Measurements from ENCODE around the gene KCNJ4. TPM values are rescaled to one million over a fixed set of nuclear protein-coding genes. Genes with fewer than 3 reads are reported as not detected.
"Not testable (repeated sequence)": the region's sequence is repeated elsewhere in the genome, so short reads cannot be mapped to it uniquely, and the experiment has no call there.

KCNJ4 gene
- total RNA-seq, 3 donors from 2014 or later (not counting 1 experiment from before 2014, with no cell fraction given): not detected

DNA sequence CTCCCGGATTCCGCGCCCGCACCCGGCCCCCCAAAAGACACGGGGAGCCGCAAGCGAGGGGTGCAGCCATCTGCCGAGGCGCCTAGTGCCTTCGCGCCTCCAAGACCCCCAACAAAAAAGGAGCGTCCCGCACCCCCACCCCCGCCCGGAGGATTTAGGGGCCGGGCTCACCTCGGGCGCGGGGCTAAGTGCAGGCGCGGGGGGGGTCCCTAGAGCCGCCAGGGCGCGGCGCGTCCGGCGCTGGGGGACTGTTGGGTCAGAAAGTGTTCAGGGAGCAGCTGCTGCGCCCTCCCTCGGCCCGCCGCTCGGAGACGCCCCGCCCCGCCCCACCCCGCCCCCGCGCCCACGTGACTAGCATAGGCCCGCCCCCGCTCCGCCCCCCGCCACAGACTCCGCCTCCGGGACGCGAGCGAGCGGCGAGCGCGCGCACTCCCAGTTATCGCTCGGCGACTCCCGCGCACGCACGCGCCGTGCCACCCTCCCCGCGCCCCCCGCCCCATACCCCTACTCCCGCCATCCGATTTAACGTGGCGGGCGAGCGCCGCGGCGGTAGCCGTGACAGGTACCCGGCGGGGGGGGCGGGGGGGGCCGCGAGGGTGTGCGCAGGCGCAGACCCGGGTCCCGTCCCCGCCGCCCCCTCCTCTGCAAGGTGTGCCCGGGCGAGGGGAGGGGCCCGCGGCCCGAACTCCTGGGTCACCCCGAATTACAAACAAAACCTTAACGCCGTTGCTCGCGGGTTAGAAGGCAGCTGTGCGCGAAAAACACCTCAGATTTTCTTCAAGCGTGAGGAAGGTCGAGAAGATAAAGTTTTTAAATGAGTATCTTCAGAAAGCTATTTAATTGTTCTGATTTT is 56.2 kb downstream of the KCNJ4 start:
- Histone ChIP-seq H3K27me3 (ENCODE audit: control insufficient read depth, insufficient read depth, low read length) (no peaks in the 10 kb centered on the region), H3K4me1 (ENCODE audit: control insufficient read depth, insufficient read depth, low read length) (peaks cover 13% of the 10 kb centered on the region), H3K9me3 (ENCODE audit: control insufficient read depth, insufficient read depth, low read length) (no peaks in the 10 kb centered on the region), H3K27ac (ENCODE audit: low read length) (peak overlapping the region; percentile 80), H3K36me3 (ENCODE audit: control insufficient read depth, insufficient read depth, low read length) (no peaks in the 10 kb centered on the region), H3K4me3 (ENCODE audit: low read length) (peak overlapping the region; percentile 51)
- H3K4me3 Mint-ChIP-seq: peak overlapping the region; percentile 91
- peaks cover 0 to 16% of the 10 kb centered on the region in 2 donors for H3K27me3 Mint-ChIP-seq (ENCODE audit: low read depth in 2 of 2)
- intact Hi-C loops (cut with micrococcal nuclease): no loop called here
- TF ChIP-seq, protein P1, sequence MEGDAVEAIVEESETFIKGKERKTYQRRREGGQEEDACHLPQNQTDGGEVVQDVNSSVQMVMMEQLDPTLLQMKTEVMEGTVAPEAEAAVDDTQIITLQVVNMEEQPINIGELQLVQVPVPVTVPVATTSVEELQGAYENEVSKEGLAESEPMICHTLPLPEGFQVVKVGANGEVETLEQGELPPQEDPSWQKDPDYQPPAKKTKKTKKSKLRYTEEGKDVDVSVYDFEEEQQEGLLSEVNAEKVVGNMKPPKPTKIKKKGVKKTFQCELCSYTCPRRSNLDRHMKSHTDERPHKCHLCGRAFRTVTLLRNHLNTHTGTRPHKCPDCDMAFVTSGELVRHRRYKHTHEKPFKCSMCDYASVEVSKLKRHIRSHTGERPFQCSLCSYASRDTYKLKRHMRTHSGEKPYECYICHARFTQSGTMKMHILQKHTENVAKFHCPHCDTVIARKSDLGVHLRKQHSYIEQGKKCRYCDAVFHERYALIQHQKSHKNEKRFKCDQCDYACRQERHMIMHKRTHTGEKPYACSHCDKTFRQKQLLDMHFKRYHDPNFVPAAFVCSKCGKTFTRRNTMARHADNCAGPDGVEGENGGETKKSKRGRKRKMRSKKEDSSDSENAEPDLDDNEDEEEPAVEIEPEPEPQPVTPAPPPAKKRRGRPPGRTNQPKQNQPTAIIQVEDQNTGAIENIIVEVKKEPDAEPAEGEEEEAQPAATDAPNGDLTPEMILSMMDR (IDR thresholded peaks at IDR 0.05): no peak
- peaks cover 20 to 30% of the 10 kb centered on the region in 2 donors for H3K4me1 Mint-ChIP-seq
- under 1% methylated on average over 98 of the region's 102 CpGs for WGBS (ENCODE audit: insufficient coverage)
- H3K36me3 Mint-ChIP-seq: no peaks in the 10 kb centered on the region
- DNase-seq: peak; percentile 77 to 87
- no peaks in the 10 kb centered on the region for H3K9me3 Mint-ChIP-seq
- ATAC-seq: peak; percentile 71 to 90 (median 85)
- H3K27ac Mint-ChIP-seq: peak overlapping the region; percentile 72 to 80

DNA sequence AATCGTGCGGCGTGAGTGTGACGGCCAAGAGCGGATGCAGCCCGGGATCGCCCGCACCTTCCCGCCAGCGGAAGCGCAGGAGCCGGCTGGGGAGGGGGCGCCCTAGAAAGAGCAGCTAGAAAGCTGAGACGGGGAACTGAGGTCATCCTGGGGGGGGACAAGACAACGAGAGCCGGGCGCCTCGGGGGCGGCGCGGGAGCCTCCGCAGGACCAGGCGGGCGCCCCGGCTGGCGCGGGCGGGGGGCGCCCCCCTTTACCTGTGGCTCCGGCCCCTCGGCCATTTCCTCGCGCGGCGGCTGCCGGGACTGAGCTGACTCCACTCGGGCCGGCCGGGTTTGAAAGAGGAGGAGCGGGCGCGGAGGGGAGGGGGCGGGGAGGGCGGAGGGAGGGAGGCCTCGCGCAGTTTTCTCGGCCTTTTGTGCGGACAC is 56.8 kb downstream of the KCNJ4 start:
- H3K9me3 Mint-ChIP-seq; H3K36me3 ChIP-seq (ENCODE audit: control insufficient read depth, insufficient read depth, low read length); H3K36me3 Mint-ChIP-seq; H3K9me3 ChIP-seq (ENCODE audit: control insufficient read depth, insufficient read depth, low read length); intact Hi-C loops (cut with micrococcal nuclease); H3K27me3 ChIP-seq (ENCODE audit: control insufficient read depth, insufficient read depth, low read length): not testable (repeated sequence)
- Mint-ChIP-seq H3K27me3 (ENCODE audit: low read depth in 2 of 2) (peaks cover 0 to 15% of the 10 kb centered on the region in 2 donors), H3K4me1 (peaks cover 20 to 36% of the 10 kb centered on the region in 2 donors), H3K4me3 (peak overlapping the region; percentile 90), H3K27ac (peak overlapping the region; percentile 68 to 80)
- Histone ChIP-seq H3K27ac (ENCODE audit: low read length) (peak overlapping the region; percentile 80), H3K4me3 (ENCODE audit: low read length) (peak overlapping the region; percentile 51), H3K4me1 (ENCODE audit: control insufficient read depth, insufficient read depth, low read length) (peaks cover 13% of the 10 kb centered on the region)
- under 1% methylated on average over 48 of the region's 48 CpGs for WGBS (ENCODE audit: insufficient coverage)
- ATAC-seq (peak; percentile 46 to 59 (median 48)), DNase-seq (peak; percentile 42 to 55)

DNA sequence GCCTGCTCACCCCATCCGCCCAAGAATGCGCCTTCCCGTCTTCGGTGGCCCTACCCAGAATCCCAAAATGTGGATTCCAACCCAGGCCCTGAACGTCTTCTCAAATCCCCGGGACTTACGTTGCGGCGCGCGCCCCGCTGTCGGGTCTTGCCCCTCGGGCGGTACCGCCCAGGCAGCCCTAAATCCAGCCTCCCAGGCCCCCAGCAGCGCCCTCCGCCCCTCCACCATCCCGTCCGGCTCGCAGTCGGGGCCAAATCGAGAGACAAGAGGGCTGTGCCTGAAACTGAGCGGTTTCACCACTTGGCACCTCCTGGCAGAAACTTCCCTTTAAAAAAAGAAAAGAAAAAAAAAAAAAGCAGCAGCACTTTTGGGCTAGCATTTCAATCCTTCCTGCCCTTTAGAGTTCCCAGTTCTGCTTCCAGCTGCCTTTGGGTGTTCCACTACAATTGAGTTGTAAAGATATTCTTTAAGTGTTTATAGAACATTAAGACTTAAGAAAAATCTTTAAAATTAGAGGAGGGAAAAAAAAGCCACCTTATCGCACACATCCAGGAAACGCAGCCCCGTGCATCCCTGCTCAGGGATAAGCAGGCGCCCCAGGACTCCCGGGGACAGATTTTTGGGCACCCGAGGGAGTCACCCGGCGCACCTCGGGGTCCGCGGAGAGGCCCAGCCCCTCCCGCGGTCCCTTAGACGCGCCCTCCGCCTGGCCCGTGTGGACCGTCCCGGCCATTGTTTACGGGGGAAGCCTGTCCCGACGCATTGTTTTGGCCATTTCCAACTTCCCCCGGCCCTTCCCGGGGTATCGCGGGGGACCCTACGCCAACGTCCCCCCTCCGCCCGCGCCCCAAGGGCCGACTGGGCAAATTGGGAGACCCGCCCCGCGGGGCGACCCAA is 57.6 kb downstream of the KCNJ4 start:
- Mint-ChIP-seq H3K36me3 (no peaks in the 10 kb centered on the region), H3K27me3 (ENCODE audit: low read depth in 2 of 2) (peaks cover 0 to 12% of the 10 kb centered on the region in 2 donors), H3K4me1 (peaks cover 20 to 44% of the 10 kb centered on the region in 2 donors), H3K9me3 (no peaks in the 10 kb centered on the region), H3K4me3 (peak overlapping the region; percentile 90), H3K27ac (peak overlapping the region; percentile 68 to 80)
- DNase-seq: peak in 1 of 2 donors; percentile 50
- intact Hi-C loops (cut with micrococcal nuclease): no loop called here
- H3K36me3 ChIP-seq (ENCODE audit: control insufficient read depth, insufficient read depth, low read length): no peaks in the 10 kb centered on the region
- ATAC-seq: peak; percentile 25 to 40 (median 25)
- no peaks in the 10 kb centered on the region for H3K27me3 ChIP-seq (ENCODE audit: control insufficient read depth, insufficient read depth, low read length)
- peak overlapping the region; percentile 67 for H3K27ac ChIP-seq (ENCODE audit: low read length)
- H3K9me3 ChIP-seq (ENCODE audit: control insufficient read depth, insufficient read depth, low read length): no peaks in the 10 kb centered on the region
- TF ChIP-seq, protein P1 (IDR thresholded peaks at IDR 0.05): no peak
- WGBS (ENCODE audit: insufficient coverage): 5% methylated on average over 56 of the region's 60 CpGs
- H3K4me3 ChIP-seq (ENCODE audit: low read length): peak overlapping the region; percentile 51
- H3K4me1 ChIP-seq (ENCODE audit: control insufficient read depth, insufficient read depth, low read length): peaks cover 13% of the 10 kb centered on the region

DNA sequence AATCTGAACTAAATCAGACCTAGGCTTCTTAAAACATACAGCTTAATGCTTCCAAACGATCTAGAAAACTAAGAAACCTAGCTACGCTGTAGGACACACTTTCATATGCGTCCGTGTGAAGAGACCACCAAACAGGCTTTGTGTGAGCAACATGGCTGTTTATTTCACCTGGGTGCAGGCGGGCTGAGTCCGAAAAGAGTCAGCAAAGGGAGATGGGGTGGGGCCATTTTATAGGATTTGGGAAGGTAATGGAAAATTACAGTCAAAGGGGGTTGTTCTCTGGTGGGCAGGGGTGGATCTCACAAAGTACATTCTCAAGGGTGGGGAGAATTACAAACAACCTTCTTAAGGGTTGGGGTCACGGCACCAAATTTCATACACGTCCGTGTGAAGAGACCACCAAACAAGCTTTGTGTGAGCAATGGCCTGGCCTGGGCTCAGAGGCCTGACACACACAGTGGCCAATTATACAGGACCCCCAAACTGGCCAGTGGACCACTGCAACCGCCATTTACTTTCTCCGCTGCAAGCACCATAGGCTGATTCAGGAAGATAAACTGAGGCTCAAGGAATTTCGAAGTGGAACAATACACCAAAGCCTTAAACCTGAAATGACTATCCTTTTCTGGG is 58.4 kb downstream of the KCNJ4 start:
- ATAC-seq; H3K36me3 Mint-ChIP-seq; H3K9me3 Mint-ChIP-seq; H3K9me3 ChIP-seq (ENCODE audit: control insufficient read depth, insufficient read depth, low read length); H3K36me3 ChIP-seq (ENCODE audit: control insufficient read depth, insufficient read depth, low read length); DNase-seq; H3K27me3 ChIP-seq (ENCODE audit: control insufficient read depth, insufficient read depth, low read length); intact Hi-C loops (cut with micrococcal nuclease): not testable (repeated sequence)
- Mint-ChIP-seq H3K4me1 (peaks cover 20 to 44% of the 10 kb centered on the region in 2 donors), H3K27me3 (ENCODE audit: low read depth in 2 of 2) (peaks cover 0 to 10% of the 10 kb centered on the region in 2 donors), H3K4me3 (peak overlapping the region; percentile 90), H3K27ac (peak overlapping the region; percentile 80 to 82)
- peaks cover 13% of the 10 kb centered on the region for H3K4me1 ChIP-seq (ENCODE audit: control insufficient read depth, insufficient read depth, low read length)
- H3K4me3 ChIP-seq (ENCODE audit: low read length): peak overlapping the region; percentile 51
- H3K27ac ChIP-seq (ENCODE audit: low read length): peak overlapping the region; percentile 67
- 80% methylated on average over 12 of the region's 12 CpGs for WGBS (ENCODE audit: insufficient coverage)

DNA sequence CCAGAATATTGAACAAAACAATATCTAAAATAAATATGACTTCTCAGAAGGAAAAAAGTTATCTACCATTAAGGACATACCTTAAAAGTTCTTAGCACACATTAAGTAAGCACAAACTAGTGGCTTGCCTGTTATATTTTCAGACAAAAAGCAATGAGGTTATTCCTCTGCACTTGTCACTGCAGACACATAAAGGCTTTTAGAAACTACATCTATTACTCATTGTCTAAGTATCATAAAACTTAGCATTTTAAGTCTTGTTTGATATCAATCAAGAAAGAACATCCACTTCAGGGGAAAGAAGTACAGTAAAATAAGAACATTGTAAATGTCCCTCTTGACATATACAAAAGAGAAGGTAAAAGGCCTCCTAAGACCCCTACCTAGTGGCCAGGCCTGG is 59.1 kb downstream of the KCNJ4 start:
- H3K27me3 Mint-ChIP-seq (ENCODE audit: low read depth in 2 of 2); H3K9me3 ChIP-seq (ENCODE audit: control insufficient read depth, insufficient read depth, low read length); DNase-seq; intact Hi-C loops (cut with micrococcal nuclease); H3K4me3 ChIP-seq (ENCODE audit: low read length); H3K9me3 Mint-ChIP-seq; H3K27me3 ChIP-seq (ENCODE audit: control insufficient read depth, insufficient read depth, low read length); ATAC-seq; H3K36me3 ChIP-seq (ENCODE audit: control insufficient read depth, insufficient read depth, low read length); H3K36me3 Mint-ChIP-seq: not testable (repeated sequence)
- peaks cover 13% of the 10 kb centered on the region for H3K4me1 ChIP-seq (ENCODE audit: control insufficient read depth, insufficient read depth, low read length)
- Mint-ChIP-seq H3K4me1 (peaks cover 20 to 45% of the 10 kb centered on the region in 2 donors), H3K27ac (peak overlapping the region; percentile 66 to 82), H3K4me3 (peak overlapping the region; percentile 74)
- peak overlapping the region; percentile 30 for H3K27ac ChIP-seq (ENCODE audit: low read length)
